Stromal cell of bone marrow (primary cell): ENCODE measurements around the gene FADS1.

ENCODE experiments used
- DNase-seq: peaks from one replicate; pipeline ENCODE4 v3.0.0-alpha.2; 2012; ENCODE audit warnings: low read depth

Gene FADS1

DNA sequence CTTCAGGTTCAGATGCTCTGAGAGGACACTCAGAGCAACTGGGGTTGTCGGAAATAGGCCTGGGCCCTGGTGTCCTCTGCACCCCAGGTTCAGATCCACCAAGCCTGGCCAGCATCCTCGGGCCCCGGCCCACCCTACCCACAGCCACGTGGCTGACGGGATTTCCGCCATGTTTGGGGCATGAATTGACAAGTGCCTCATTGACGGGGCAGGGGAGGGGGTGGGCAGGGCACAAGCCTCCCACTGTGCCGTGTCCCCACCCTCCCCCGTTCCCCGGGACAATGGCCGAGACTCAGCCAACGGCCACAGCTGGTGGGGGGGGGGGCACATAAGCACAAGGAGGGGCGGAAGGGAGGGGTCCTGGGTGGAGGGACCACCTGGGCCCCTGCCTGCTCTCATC, 55.9 kb downstream of the FADS1 start:
- no peak for DNase-seq

DNA sequence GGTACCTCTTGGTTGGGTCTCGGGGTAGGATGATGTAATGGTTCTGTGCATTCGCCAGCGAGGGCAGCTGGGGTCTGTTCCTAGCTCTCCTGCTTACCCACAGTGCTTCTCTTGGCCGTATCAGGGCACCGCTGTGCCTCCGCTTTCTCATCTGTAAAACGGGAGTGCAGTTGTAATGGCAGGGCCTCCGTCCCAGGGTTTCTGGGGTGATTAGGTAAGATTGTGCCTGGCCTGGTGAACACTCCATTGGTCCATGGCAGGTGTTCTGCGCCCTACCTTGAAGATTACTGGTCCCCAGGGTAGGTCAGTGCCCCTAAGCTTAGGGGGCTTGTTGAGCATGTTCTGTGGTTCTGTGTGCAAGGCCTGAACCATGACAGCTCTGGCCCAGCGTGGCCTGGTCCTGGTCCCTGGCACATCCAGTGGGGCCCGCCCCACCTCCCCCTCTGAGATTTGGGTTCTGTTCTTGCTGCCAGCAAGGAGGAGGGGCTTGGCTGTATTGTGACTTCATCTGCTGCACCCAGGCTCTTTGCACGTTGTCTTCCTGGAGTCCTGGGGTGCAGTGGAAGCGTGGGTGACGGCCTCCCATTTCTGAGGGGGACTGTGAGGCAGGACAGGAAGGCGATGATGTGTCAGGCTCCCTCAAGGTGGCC, 59.5 kb downstream of the FADS1 start:
- no peak for DNase-seq

DNA sequence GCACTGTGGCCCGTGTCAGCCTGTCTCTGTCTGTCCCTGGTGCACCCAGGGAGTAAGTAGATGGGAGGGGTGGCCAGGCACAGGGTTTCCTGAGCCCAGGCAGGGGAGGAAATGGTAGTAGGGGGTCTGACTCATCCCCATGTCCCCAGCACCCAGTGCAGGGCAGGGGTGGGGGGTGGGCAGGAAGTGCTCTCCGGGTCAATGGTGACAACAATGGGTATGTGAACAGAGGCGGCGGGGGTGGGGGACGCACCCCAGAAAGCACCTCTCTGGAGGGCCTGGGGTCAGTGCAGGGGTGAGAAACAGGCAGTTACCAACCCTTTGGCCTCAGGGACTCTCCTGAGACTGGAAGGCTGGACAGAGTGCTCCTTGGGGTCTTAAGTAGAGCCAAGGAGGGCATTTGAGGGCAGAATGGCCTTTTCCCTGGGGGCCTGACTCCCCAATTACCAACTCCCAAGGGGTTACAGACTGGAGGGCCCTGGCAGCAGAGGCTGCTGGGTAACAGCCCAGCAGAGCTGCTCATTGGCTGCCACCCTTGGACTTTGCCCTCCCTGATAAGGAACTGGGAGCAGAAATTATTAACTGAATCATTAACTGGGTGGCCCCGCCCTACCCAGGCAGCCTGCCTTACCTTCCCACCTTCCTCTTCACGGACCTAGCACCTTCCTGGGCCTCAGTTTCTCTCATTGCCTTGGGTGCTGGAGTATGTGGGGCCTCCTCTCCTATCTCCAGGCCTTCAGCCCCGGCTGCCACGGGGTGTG, 60.2 kb downstream of the FADS1 start:
- DNase-seq, result no peak

- no peak for DNase-seq
These were observed 60.7 kb downstream of the FADS1 start for GRCh38 chr11:61756147-61756451.

- no peak for DNase-seq
These were observed 62.0 kb downstream of the FADS1 start for GRCh38 chr11:61754534-61755482.

GRCh38 chr11:61753672-61754071, 63.1 kb downstream of the FADS1 start:
- no peak for DNase-seq

- DNase-seq, result no peak
These were observed 63.8 kb downstream of the FADS1 start for GRCh38 chr11:61752925-61753521.

DNA sequence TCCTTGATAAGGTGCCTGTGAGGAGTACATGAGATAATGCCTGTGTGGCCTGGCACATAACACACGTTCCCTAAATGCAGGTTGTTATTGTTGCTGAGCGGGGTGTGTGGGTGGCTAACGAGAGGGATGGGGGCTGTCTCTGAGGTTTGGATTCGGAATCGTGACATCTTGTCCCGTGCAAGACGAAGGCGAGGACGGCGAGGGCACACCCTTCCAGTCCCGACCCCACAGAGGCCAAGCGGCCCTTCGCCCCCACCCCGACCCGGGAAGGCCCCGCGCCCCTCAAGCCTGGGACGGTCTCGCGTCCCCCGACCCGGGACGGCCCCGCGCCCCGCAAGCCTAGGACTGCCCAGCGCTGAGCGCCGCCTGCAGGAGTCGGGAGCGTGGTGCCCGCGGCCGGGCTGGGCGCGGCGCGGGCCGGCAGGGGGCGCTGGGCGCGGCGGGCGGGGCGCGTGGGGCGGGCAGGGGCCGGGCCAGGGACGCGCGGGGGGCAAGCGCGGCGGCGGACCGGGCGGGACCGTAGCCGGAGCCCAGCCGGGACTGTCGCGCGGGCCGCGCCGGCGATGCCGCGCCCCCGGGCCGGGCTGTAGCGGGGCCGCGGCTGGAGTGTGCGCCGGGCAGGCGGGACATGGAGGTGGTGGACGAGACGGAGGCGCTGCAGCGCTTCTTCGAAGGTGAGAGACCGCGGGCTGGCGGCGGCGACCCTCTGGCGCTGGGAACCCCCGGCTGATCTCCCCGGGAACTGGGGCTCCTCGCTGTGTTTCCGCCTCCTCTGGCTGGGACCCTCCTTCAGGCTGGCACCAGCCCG, 64.5 kb downstream of the FADS1 start, which contains the start of gene MYRF:
Gene MYRF (plus strand): TSS at position 520 of the 808 bp plus-strand sequence. CDS start 109 bp downstream, at position 629.
- DNase-seq, result no peak

- no peak for DNase-seq
These were observed 65.4 kb downstream of the FADS1 start for GRCh38 chr11:61751384-61751783.

GRCh38 chr11:61750631-61751273, 66.1 kb downstream of the FADS1 start:
- no peak for DNase-seq
